ENCODE data around the gene KCNK7.

The KCNK7 gene

DNA sequence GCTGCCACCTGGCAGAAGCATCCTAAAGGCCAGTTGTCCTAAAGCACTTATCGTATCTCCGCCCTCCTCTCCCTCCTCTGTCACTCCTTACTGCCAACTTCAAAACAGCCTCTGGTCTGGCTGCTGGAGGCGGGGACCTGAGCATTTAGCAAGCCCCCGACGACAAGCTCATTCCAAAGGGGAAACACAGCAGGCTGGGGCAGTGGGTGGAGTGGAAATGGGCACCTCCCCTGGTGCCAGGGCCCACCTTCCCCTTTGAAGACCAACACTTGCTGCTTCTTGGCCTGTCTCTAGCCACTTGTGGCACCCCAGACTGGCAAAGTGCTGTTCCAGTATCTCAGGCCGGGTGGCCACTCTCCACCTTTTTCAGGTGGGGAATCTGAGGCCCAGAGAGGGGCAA lies 14.8 kb upstream of the KCNK7 start:
- no peak for DNase-seq

- no peak for DNase-seq
These were observed 14.1 kb upstream of the KCNK7 start for GRCh38 chr11:65609665-65610064.

DNA sequence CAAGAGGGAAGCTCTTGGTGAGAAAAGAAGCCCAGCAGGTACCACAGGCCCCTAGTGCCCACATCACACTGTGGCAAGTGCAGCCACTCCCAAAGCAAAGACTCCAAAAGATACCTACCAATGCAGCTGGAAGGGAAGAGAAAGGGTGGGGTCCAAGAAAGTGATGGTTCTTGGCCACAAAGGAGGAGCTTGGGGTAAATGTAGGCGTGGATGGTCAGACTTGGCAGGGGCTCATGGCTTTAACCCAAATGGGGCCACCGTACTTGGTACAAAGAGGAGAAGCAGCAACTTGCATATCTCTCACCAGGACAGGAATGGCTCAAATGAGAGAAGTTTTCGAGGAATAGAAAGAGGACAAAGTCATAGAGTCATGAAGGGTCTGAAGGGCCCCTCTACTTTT lies 13.6 kb upstream of the KCNK7 start:
- DNase-seq, result no peak

- no peak for DNase-seq
These were observed 12.2 kb upstream of the KCNK7 start for GRCh38 chr11:65607614-65608426.

- no peak for DNase-seq
These were observed 11.4 kb upstream of the KCNK7 start for GRCh38 chr11:65606876-65607613.

GRCh38 chr11:65604258-65604657 lies 8.7 kb upstream of the KCNK7 start:
- no peak for DNase-seq

DNA sequence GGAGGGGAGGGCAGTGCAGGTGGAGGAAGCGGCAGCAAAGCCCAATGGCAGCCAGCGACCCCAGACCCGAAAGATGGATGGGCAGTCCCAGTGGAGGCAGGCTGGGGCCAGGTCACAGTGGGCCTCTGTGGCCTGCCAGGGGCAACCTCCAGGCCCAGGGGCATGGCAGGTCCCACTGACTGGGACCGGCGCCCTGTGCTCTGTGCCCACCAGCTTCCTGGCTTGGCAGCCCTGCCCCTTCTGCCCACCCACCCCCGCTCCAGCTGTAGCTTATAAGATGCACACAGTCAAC lies 4.3 kb upstream of the KCNK7 start:
- no peak for DNase-seq

GRCh38 chr11:65599216-65599954 lies 3.8 kb upstream of the KCNK7 start:
- no peak for DNase-seq

DNA sequence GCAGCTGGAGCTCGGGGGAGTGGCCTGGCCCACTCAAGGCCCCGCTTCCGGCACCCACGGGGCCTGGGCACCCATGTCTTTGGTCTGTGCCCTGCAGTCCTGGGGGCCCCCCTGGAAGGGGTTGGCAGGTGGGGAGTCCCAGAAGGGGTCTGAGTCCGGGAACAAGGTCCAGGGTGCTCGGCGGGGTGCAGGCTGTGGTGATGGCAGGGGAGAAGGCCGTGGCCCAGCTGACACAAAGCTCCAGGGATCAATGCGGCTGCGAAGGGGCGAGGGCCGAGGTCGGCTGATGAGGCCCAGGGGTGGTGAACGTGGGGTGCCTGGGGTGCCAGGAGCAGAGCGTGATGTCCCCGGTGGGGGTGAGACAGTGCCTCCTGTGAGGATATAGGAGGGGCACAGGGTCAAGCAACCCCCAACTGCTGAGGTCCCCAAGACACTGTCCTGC lies 2.7 kb upstream of the KCNK7 start:
- no peak for DNase-seq

DNA sequence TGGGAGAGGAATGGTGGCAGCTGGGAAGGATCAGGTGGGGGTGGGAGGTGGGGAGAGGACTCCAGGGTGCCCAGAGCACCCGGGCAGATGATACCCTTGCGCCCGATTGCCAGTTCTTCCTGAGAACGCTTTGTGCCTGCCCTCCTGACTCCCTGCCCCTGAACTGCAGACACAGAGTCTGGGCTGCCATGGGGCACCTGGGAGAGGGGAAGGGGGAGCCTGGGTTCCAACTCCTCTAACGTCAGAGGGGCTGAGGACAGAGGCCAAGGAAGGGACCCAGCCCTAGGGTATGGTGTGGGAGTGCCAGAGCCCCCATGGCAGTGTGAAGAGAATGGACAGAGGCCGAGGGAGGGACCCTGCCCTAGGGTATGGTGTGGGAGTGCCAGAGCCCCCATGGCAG lies 920 bp upstream of the KCNK7 start:
- DNase-seq, result no peak

DNA sequence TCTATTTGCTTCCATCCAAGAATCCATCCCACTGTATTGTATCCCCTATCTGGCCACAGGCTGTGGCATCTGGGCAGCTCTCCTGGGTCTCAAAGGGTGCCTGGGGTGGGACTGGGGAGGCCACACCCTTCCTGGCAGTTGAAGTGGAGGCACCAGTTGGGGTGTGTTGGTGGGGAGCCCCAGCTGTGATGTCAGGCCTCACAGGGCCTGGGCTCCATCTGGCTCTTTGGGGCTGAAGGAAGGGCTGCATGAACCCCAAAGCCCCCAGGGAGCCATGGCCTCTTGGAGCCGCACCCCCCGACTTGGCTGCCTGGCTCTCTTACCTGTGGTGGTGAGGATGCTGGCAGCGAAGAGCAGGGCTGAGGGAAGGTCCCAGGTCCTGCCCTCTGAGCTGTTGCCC lies 469 bp downstream of the KCNK7 start:
- no peak for DNase-seq

GRCh38 chr11:65593518-65594414 lies 1.8 kb downstream of the KCNK7 start:
- peak; percentile 36 for DNase-seq

GRCh38 chr11:65592858-65593517 lies 2.6 kb downstream of the KCNK7 start:
- DNase-seq, result no peak

DNA sequence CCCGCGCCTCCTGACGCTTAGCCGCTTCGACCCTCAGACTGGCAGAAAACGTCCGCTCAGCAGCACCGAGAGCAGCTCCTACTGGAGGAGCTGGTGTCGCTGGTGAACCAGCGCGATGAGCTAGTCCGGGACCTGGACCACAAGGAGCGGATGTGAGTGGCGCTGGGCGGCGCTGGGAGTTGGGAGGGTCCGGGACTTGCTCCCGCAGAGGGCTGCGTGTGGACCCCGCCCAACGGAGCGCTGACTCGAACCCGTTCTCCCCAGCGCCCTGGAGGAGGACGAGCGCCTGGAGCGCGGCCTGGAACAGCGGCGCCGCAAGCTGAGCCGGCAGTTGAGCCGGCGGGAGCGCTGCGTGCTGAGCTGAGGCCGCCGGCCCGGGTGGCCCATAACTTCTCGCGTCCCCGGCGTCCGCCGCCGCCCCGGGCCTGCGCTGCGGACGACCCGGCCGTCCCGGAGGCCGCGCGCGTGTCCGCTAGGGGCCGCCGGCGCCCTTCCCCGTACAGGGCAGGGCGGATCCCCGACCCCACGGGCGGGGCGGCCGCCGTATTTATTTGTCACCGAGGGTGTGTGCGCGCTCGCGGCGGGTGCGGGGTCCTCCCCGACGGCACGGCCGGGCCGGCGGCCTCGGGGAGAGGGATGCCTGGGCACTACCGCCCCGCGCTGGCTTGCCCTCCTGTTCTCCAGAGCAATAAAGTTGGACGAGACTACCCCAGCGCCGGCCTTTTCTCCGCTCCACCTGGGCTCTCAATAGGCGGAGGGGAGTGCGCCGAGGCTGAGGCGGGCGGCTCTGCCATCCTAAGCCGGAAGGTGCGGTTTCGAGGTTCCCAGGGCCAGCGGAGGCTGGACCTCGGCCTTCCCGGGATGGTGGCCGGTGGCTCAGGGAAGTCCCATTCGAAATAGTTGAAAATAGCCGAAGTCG lies 3.4 kb downstream of the KCNK7 start:
- no peak for DNase-seq

DNA sequence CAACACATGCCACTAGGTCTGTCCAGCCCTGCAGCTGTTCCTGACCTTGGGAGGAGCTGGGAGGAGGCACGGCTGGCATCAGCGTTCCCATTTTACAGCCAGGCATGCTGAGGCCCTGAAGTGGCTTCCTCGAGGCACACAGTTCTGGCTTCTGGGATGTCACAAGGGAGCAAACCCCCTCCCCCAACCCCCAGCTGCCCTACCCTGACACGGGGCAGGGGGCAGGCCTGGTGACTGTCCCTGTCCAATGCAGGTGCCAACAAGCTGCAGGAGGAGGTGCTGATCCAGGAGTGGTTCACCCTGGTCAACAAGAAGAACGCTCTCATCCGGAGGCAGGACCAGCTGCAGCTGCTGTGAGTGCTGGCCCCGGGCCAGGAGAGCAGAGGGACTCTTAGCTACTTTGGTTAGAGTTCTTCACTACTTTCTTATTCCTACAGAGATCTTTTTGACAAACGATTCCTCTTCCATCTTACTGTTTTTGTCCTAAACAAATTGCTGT lies 5.3 kb downstream of the KCNK7 start:
- DNase-seq, result no peak

GRCh38 chr11:65589444-65590239 lies 6.0 kb downstream of the KCNK7 start:
- peak; percentile 45 for DNase-seq

DNA sequence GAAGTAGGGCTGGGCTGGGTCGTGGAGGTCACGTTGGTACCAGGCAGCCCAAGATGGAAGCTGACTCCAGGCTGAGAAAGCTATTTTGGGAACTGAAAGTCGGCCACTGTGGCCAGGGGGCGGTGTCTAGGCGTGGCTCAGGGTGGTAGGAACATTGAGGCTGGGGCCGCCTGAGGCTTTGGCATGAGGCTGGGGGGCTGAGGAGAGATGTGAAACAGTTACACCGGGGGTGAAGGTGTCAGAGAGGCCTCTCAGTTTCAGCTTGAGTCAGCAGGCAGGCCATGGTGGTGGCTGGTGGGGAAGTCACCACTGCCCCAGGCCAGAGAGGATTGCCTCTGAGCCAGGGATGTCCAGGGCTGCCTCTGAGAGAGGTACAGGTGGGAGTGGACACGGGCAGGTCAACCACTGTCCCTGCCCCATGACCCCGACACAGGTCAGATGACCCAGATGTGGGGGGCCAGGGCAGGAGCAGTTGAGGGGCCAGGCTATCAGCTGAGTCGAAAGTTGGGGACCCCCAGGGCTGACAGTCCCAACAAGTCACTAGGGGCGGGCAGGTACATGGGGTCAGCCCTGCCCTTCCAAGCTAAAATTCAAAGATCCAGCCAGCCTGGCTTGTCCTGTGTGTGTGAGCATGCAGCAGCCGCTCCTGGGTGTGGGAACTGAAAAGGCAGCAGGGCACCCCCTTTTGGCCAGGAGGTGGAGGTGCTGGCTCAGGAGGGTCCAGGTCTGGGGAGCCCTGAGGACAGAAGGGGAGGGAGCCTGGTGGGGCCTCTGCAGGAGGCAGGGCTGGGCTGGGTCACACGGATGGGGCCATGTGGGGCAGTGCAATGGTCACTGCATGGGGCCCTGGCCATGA lies 7.2 kb downstream of the KCNK7 start:
- peak; percentile 68 for DNase-seq

GRCh38 chr11:65586676-65587075 lies 8.9 kb downstream of the KCNK7 start:
- no peak for DNase-seq

- no peak for DNase-seq
These were observed 9.4 kb downstream of the KCNK7 start for GRCh38 chr11:65586247-65586630.

Measured in OCI-M1 (cell line).